ENCODE data around the gene RGS11. TPM values are rescaled to one million over a fixed set of nuclear protein-coding genes. Genes with fewer than 3 reads are reported as not detected.

RGS11 gene
- 2.2 and 3.2 TPM in 2 replicates for total RNA-seq

GRCh38 chr16:275786-276232 is at the start of gene RGS11:
TSS of gene RGS11 (minus strand) at chr16:275944. CDS start at chr16:275911, 33 bp downstream.

GRCh38 chr16:283033-283805 is 7.5 kb upstream of the RGS11 start, which contains the start of gene PDIA2:
TSS of gene PDIA2 (plus strand) at chr16:283164. CDS start at chr16:283170, 6 bp downstream.

GRCh38 chr16:280552-280951 is 4.8 kb upstream of the RGS11 start, which contains the start of gene ARHGDIG:
TSS of gene ARHGDIG (plus strand) at chr16:280591. CDS start at chr16:280681, 90 bp downstream.

GRCh38 chr16:234468-235305 is 41.1 kb downstream of the RGS11 start, which contains the start of gene FAM234A:
TSS of gene FAM234A (plus strand) at chr16:234821. CDS start at chr16:254414, 19,593 bp downstream.

GRCh38 chr16:228852-229730 is 46.7 kb downstream of the RGS11 start, which contains the start of gene LUC7L:
TSS of gene LUC7L (minus strand) at chr16:229449. CDS start at chr16:229339, 110 bp downstream.

Other genes starting within 250 kb of the RGS11 start
- 0.97 and 1.1 TPM in 2 replicates for gene POLR3K, start 222.3 kb downstream of the RGS11 start, total RNA-seq
- gene SNRNP25, start 222.1 kb downstream of the RGS11 start, total RNA-seq, result 9.0 and 9.6 TPM in 2 replicates
- gene RHBDF1, start 203.3 kb downstream of the RGS11 start, total RNA-seq, result 42.4 and 44.0 TPM in 2 replicates
- gene MPG, start 197.7 kb downstream of the RGS11 start, total RNA-seq, result 133 and 153 TPM in 2 replicates
- gene NPRL3, start 137.3 kb downstream of the RGS11 start, total RNA-seq, result 10.0 and 14.8 TPM in 2 replicates
- gene HBZ, start 123.3 kb downstream of the RGS11 start, total RNA-seq, result not detected in 2 replicates
- gene HBM, start 110.0 kb downstream of the RGS11 start, total RNA-seq, result not detected in 2 replicates
- gene HBA2, start 103.1 kb downstream of the RGS11 start, total RNA-seq, result not detected in 2 replicates
- gene HBA1, start 99.3 kb downstream of the RGS11 start, total RNA-seq, result not detected in 2 replicates
- gene HBQ1, start 95.5 kb downstream of the RGS11 start, total RNA-seq, result not detected in 2 replicates
- 30.8 and 40.6 TPM in 2 replicates for gene LUC7L, start 46.5 kb downstream of the RGS11 start, total RNA-seq
- 84.5 and 89.4 TPM in 2 replicates for gene FAM234A, start 41.1 kb downstream of the RGS11 start, total RNA-seq
- not detected in 2 replicates for gene ARHGDIG, start 4.6 kb upstream of the RGS11 start, total RNA-seq
- not detected in 2 replicates for gene PDIA2, start 7.2 kb upstream of the RGS11 start, total RNA-seq
- 20.0 and 28.6 TPM in 2 replicates for gene AXIN1, start 76.8 kb upstream of the RGS11 start, total RNA-seq
- gene MRPL28, start 94.6 kb upstream of the RGS11 start, total RNA-seq, result 54.7 and 57.2 TPM in 2 replicates
- gene PGAP6, start 106.0 kb upstream of the RGS11 start, total RNA-seq, result 46.3 and 54.8 TPM in 2 replicates
- 122 and 127 TPM in 2 replicates for gene NME4, start 121.3 kb upstream of the RGS11 start, total RNA-seq
- 25.0 and 25.2 TPM in 2 replicates for gene DECR2, start 125.9 kb upstream of the RGS11 start, total RNA-seq
- 21.6 and 24.3 TPM in 2 replicates for gene RAB11FIP3, start 149.7 kb upstream of the RGS11 start, total RNA-seq